ENCODE measurements around the gene ZNF599. TPM values are rescaled to one million over a fixed set of nuclear protein-coding genes. Genes with fewer than 3 reads are reported as not detected.

The ZNF599 gene
- total RNA-seq, 4 donors from 2014 or later = 4.1 to 5.8 (median 5.7) TPM

- TF ChIP-seq CTCF (IDR thresholded peaks at IDR 0.05; ENCODE audit: low read depth) = no peak
These were observed 47.6 kb downstream of the ZNF599 start for GRCh38 chr19:34725400-34725799.

GRCh38 chr19:34722353-34722752 lies 50.7 kb downstream of the ZNF599 start:
- TF ChIP-seq CTCF (IDR thresholded peaks at IDR 0.05; ENCODE audit: low read depth) = no peak

GRCh38 chr19:34715357-34715756 lies 57.7 kb downstream of the ZNF599 start:
- TF ChIP-seq CTCF (IDR thresholded peaks at IDR 0.05; ENCODE audit: low read depth) = no peak

GRCh38 chr19:34713262-34713637 lies 59.8 kb downstream of the ZNF599 start:
- no peak for TF ChIP-seq CTCF (IDR thresholded peaks at IDR 0.05; ENCODE audit: low read depth)

- TF ChIP-seq CTCF (IDR thresholded peaks at IDR 0.05; ENCODE audit: low read depth) = no peak
These were observed 60.4 kb downstream of the ZNF599 start for GRCh38 chr19:34712395-34713261.

- TF ChIP-seq CTCF (IDR thresholded peaks at IDR 0.05; ENCODE audit: low read depth) = no peak
These were observed 61.1 kb downstream of the ZNF599 start for GRCh38 chr19:34711890-34712289.

Other genes starting within 250 kb of the ZNF599 start
- gene SCGB2B2, start 96.1 kb downstream of the ZNF599 start, total RNA-seq = 1 to 10 TPM in 3 of 4 donors, under 1 TPM in 1; 0.17 to 3.2 (median 2.1) TPM
- gene ZNF302, start 95.5 kb downstream of the ZNF599 start, total RNA-seq = 10 to 100 TPM; 25.7 to 34.1 (median 27.7) TPM
- 10 to 100 TPM; 17.3 to 23.3 (median 21.0) TPM for gene ZNF181, start 39.0 kb downstream of the ZNF599 start, total RNA-seq
- 1 to 10 TPM; 1.8 to 3.4 (median 2.4) TPM for gene ZNF30, start 153.7 kb upstream of the ZNF599 start, total RNA-seq
- gene ZNF792, start 191.0 kb upstream of the ZNF599 start, total RNA-seq = 10 to 100 TPM in 1 of 4 donors, 1 to 10 TPM in 3; 7.3 to 17.3 (median 7.7) TPM
- gene GRAMD1A, start 227.1 kb upstream of the ZNF599 start, total RNA-seq = 10 to 100 TPM; 27.6 to 55.9 (median 34.0) TPM